NCI-H2227 (cell line): Measurements from ENCODE around the gene SYN1.

Experiments used
- DNase-seq: peaks from one replicate; lab custom pipeline; 2025; ENCODE audit not compliant: unreplicated experiment; lab: John Stamatoyannopoulos, UW

Gene SYN1

GRCh38 chrX:47634871-47635575, 15.4 kb upstream of the SYN1 start:
- DNase-seq = no peak

- no peak for DNase-seq
Observed at GRCh38 chrX:47633689-47634590, 14.3 kb upstream of the SYN1 start.

- DNase-seq = no peak
Observed at GRCh38 chrX:47632666-47633065, 13.0 kb upstream of the SYN1 start.

DNA sequence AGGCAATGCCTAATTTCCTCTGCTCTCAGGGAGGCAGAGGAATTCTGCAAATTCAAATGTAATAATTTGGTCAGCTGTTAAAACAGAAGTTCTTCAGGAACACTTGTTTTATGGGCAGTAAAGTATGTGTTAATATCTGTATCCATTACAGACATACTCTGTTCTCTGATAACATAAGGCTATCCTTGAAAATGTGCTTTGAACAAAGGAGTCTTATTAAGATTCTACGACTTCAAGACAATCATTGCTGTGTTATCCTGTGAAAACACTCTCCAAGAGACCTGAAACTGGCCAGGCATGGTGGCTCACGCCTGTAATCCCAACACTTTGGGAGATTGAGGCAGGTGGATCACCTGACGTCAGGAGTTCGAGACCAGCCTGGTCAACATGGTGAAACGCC, 12.0 kb upstream of the SYN1 start:
- DNase-seq = no peak

- DNase-seq = no peak
Observed at GRCh38 chrX:47629419-47630200, 10.0 kb upstream of the SYN1 start, which contains the start of gene CFP. Gene CFP, minus strand, starts transcription at chrX:47629930. Its CDS starts 86 bp downstream, at chrX:47629844.

DNA sequence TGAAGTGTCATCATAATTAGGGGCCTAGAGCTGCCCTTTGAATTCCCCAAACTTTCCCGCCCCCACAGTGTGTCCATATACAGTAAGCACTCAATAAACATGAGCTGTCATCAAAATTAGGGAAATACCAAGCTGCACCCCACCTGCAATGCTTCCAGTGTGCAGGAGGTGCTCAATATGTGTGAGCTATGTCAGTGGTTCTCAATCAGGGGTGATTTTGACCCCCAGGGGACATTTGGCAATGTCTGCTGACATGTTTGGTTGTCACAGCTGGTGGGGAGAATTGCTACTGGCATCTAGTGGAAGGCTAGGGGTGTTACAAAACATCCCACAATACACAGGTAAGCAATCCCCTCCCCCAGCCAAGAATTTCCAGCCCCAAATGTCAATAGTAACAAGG, 9.3 kb upstream of the SYN1 start:
- DNase-seq = no peak

GRCh38 chrX:47625365-47625764, 5.7 kb upstream of the SYN1 start:
- DNase-seq = no peak

- DNase-seq = peak; percentile 98
Observed at GRCh38 chrX:47623540-47624027, 3.9 kb upstream of the SYN1 start.

- DNase-seq = no peak
Observed at GRCh38 chrX:47621851-47622250, 2.2 kb upstream of the SYN1 start.

DNA sequence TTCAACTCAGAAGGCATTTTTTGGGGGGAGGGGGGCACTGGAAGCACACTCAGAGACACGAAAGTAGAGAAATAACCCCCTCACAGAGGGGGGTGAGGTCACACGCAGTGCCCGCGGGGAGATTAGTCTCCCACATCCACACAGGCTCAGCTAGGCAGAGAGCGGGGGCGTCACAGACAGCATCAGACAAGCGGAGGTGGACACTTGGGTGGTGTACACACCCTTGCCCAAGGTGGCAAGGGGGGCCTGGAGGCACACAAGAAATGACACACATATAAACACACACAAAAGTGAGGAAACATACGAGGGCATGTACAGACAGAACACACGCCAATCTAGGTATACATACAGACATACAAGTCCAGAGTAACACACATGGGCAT, 637 bp upstream of the SYN1 start:
- DNase-seq = no peak

DNA sequence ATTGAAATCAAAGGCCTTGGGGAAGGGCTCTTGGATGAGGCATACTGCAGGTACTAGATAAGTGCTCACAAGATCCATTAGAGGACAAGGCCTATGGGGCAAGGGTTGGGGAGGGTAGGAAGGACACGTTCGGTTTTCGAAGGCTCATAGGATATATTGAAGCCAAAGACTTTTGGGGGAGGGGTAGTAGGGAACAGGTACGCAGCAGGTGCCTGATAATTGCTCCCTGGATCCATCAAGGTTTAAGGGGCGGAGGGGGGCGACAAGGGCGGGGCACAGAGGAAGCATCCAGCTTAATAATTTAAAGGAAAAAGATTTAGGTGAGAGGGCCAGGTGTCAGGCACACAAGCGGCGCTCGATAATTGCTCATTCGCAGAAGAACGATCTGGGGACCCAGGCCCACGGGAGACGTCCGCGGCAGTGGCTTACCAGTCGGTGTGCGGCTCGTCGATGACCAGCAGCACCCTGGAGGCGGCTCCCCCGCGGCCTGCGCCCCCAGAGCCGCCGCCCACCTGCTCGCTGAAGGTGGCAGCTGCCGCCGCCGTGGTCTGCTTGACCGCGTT, 653 bp downstream of the SYN1 start:
- DNase-seq = no peak

GRCh38 chrX:47614618-47615017, 5.0 kb downstream of the SYN1 start:
- DNase-seq = no peak

DNA sequence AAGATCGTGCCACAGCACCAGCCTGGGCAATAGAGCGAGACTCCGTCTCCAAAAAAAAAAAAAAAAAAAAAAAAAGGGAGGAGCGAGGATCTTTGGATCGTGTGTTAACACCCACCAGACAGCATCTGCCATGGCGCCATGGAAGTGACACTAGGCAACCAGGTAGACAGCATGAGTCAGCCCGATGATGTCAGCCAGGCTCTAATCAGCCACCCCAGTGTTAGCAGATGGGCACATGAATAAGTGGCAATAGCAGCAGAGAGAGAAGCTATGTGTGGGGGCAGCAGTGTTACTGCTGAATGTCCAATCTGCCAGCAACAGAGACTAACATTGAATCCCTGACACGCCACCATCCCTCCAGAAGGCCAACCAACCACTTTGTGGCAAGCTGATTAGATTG, 6.6 kb downstream of the SYN1 start:
- no peak for DNase-seq

GRCh38 chrX:47612418-47612817, 7.2 kb downstream of the SYN1 start:
- no peak for DNase-seq

- DNase-seq = no peak
Observed at GRCh38 chrX:47611926-47612325, 7.7 kb downstream of the SYN1 start.

- DNase-seq = no peak
Observed at GRCh38 chrX:47611489-47611888, 8.2 kb downstream of the SYN1 start.

- DNase-seq = no peak
Observed at GRCh38 chrX:47610511-47610910, 9.1 kb downstream of the SYN1 start.

- peak; percentile 84 for DNase-seq
Observed at GRCh38 chrX:47608130-47608810, 11.4 kb downstream of the SYN1 start.

- no peak for DNase-seq
Observed at GRCh38 chrX:47607091-47607490, 12.6 kb downstream of the SYN1 start.

GRCh38 chrX:47605024-47605423, 14.6 kb downstream of the SYN1 start:
- no peak for DNase-seq
